Measurements from ENCODE around the gene LOC128125822.

Gene LOC128125822

GRCh38 chr6:63573899-63574553 is 1.7 kb downstream of the LOC128125822 start:
- Histone ChIP-seq H3K9ac (ENCODE audit: control insufficient read depth, insufficient read depth, low read length) (peak overlapping the region; percentile 82), H3K27ac (ENCODE audit: control insufficient read depth, insufficient read depth) (peak overlapping the region; percentile 98), H3K4me3 (peak overlapping the region; percentile 80), H4K20me1 (ENCODE audit: control insufficient read depth, insufficient read depth) (no peaks in the 10 kb centered on the region), H2AFZ (ENCODE audit: control insufficient read depth, low read depth, low read length) (no peak overlapping the region), H3K79me2 (ENCODE audit: control insufficient read depth, insufficient read depth, low read length) (peaks cover 56% of the 10 kb centered on the region), H3K4me1 (ENCODE audit: control insufficient read depth, insufficient read depth, low read length) (no peaks in the 10 kb centered on the region; the same call in 1 of the 2 replicates), H3K9me3 (replicated peaks; ENCODE audit: control insufficient read depth, insufficient read depth, low read length) (no peaks in the 10 kb centered on the region), H3K4me2 (ENCODE audit: control insufficient read depth, insufficient read depth) (peak overlapping the region; percentile 12), H3K27me3 (replicated peaks in 1 of 2; ENCODE audit: control insufficient read depth in 2 of 2, insufficient read depth in 2 of 2, low read length in 1 of 2) (no peaks in the 10 kb centered on the region), H3K36me3 (ENCODE audit: control insufficient read depth in 2 of 2, insufficient read depth in 2 of 2, low read length in 1 of 2) (peaks cover 0 to 3% of the 10 kb centered on the region in 2 experiments; a peak in 2 of 4 replicates)
- DNase-seq (ENCODE audit: low read depth, low spot score) (peak; percentile 33), FAIRE-seq (no peak), ATAC-seq (peak; percentile 29)
- ChIA-PET SMC1A (ENCODE audit: uncharacterized antibody, unreplicated experiment) (interaction anchor here (0.7 to 2.3 kb wide), 34 partner anchors 9 to 228 kb away, joined by 3 to 55 read pairs (median 4); no protein-coding TSS in a partner anchor), CTCF (interaction anchor here (0.7 to 2.5 kb wide), 34 partner anchors 9 to 268 kb away, joined by 3 to 52 read pairs (median 4); partner anchors contain the start of gene PHF3), POLR2A (interaction anchor here (0.6 to 2.1 kb wide), 14 partner anchors 14 to 226 kb away, joined by 3 to 13 read pairs (median 4); partner anchors contain the start of gene PHF3), RAD21 (ENCODE audit: unreplicated experiment) (interaction anchor here (0.8 to 2.6 kb wide), 26 partner anchors 9 to 229 kb away, joined by 3 to 69 read pairs (median 4); partner anchors contain the start of gene PHF3)
- 16% methylated on average over 10 of the region's 10 CpGs for WGBS (ENCODE audit: insufficient coverage, insufficient replicate concordance, low lambda C conversion rate, missing lambda C conversion rate)
- in situ Hi-C loops (cut with MboI) (loop anchor here (5.0 kb wide), 1 partner anchor 222 kb away; no protein-coding TSS in a partner anchor), intact Hi-C loops (cut with micrococcal nuclease; ENCODE audit: unreplicated experiment) (loop anchor here (1.0 to 5.0 kb wide), 4 partner anchors 55 to 267 kb away; no protein-coding TSS in a partner anchor)
- TSS peak; percentile 57 for BruUV-seq (replicated peaks)
- TF ChIP-seq MXI1 (IDR thresholded peaks at IDR 0.05; ENCODE audit: low read depth, low read length) (peak; percentile 7; the same call in 1 of the 2 replicates), CBFB (IDR thresholded peaks at IDR 0.05; ENCODE audit: low read depth) (no peak), YY1 (IDR thresholded peaks at IDR 0.05; ENCODE audit: low read depth, low read length) (0 out of 2 replicates have a peak, but pooled peaks have one; percentile 37), NBN (IDR thresholded peaks at IDR 0.05) (peak; percentile 9; the same call in 1 of the 2 replicates), RAD21 (IDR thresholded peaks at IDR 0.05; ENCODE audit: insufficient read depth, low read depth, low read length) (peak; percentile 44), CTCF (IDR thresholded peaks at IDR 0.05 in 2 of 3, conservative IDR thresholded peaks at IDR 0.05 in 1 of 3; ENCODE audit: control insufficient read depth in 2 of 3, extremely low read depth in 1 of 3, insufficient read depth in 1 of 3, low read depth in 3 of 3, low read length in 3 of 3) (peak; percentile 66 to 72 (median 70); a peak in 5 of 6 replicates), IKZF1 (conservative IDR thresholded peaks at IDR 0.05) (peak; percentile 64), POU2F2 (IDR thresholded peaks at IDR 0.05; ENCODE audit: borderline replicate concordance, low read depth, low read length) (no peak), POLR2A (IDR thresholded peaks at IDR 0.05; ENCODE audit: low read depth, low read length) (no peak), SIN3A (IDR thresholded peaks at IDR 0.05; ENCODE audit: low read depth, low read length) (no peak; the same call in 1 of the 2 replicates), MEF2A (IDR thresholded peaks at IDR 0.05; ENCODE audit: insufficient read depth, low read depth, low read length) (0 out of 2 replicates have a peak, but pooled peaks have one; percentile 54), CREB1 (IDR thresholded peaks at IDR 0.05; ENCODE audit: low read depth) (no peak)
- TF ChIP-seq, protein P1, sequence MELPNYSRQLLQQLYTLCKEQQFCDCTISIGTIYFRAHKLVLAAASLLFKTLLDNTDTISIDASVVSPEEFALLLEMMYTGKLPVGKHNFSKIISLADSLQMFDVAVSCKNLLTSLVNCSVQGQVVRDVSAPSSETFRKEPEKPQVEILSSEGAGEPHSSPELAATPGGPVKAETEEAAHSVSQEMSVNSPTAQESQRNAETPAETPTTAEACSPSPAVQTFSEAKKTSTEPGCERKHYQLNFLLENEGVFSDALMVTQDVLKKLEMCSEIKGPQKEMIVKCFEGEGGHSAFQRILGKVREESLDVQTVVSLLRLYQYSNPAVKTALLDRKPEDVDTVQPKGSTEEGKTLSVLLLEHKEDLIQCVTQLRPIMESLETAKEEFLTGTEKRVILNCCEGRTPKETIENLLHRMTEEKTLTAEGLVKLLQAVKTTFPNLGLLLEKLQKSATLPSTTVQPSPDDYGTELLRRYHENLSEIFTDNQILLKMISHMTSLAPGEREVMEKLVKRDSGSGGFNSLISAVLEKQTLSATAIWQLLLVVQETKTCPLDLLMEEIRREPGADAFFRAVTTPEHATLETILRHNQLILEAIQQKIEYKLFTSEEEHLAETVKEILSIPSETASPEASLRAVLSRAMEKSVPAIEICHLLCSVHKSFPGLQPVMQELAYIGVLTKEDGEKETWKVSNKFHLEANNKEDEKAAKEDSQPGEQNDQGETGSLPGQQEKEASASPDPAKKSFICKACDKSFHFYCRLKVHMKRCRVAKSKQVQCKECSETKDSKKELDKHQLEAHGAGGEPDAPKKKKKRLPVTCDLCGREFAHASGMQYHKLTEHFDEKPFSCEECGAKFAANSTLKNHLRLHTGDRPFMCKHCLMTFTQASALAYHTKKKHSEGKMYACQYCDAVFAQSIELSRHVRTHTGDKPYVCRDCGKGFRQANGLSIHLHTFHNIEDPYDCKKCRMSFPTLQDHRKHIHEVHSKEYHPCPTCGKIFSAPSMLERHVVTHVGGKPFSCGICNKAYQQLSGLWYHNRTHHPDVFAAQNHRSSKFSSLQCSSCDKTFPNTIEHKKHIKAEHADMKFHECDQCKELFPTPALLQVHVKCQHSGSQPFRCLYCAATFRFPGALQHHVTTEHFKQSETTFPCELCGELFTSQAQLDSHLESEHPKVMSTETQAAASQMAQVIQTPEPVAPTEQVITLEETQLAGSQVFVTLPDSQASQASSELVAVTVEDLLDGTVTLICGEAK (IDR thresholded peaks at IDR 0.05; ENCODE audit: borderline replicate concordance): peak; percentile 23; the same call in 1 of the 2 replicates
- TF ChIP-seq, protein P2, sequence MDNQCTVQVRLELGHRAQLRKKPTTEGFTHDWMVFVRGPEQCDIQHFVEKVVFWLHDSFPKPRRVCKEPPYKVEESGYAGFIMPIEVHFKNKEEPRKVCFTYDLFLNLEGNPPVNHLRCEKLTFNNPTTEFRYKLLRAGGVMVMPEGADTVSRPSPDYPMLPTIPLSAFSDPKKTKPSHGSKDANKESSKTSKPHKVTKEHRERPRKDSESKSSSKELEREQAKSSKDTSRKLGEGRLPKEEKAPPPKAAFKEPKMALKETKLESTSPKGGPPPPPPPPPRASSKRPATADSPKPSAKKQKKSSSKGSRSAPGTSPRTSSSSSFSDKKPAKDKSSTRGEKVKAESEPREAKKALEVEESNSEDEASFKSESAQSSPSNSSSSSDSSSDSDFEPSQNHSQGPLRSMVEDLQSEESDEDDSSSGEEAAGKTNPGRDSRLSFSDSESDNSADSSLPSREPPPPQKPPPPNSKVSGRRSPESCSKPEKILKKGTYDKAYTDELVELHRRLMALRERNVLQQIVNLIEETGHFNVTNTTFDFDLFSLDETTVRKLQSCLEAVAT (IDR thresholded peaks at IDR 0.05): peak; percentile 57; the same call in 1 of the 2 replicates

Measured in GM12878 (cell line).